HepG2 (cell line): ENCODE measurements around the gene IPP. TPM values are rescaled to one million over a fixed set of nuclear protein-coding genes. Genes with fewer than 3 reads are reported as not detected.

ENCODE experiments used
- ATAC-seq: fragments of 200-7000 bp; cut with Tn5 transposase; 3 replicates; pipeline ENCODE4 v1.9.1; 2020; ENCODE audit warnings: mild to moderate bottlenecking, moderate library complexity
- BruUV-seq: library from RNA; stranded (reverse); fragments of 400-500 nt; replicated peaks from 2 replicates; lab custom pipeline; 2021; lab: Mats Ljungman, UMichigan
- CTCF ChIA-PET: fragments of 300-600 bp; formaldehyde crosslinking; extraction: SDS; loops from one replicate; lab custom pipeline; 2021; ENCODE audit warnings: low total read pairs, inconsistent platforms, low intra/inter-chr PET ratio; lab: Yijun Ruan, JAX
- POLR2A ChIA-PET: fragments of 350-600 bp; sonication (Branson Sonifier 250); formaldehyde crosslinking; loops from one replicate; lab custom pipeline; 2020; ENCODE audit warnings: antibody characterized with exemption, inconsistent platforms; lab: Yijun Ruan, JAX
- DNase-seq: peaks from one replicate; pipeline ENCODE4 v3.0.0-alpha.2; 2015; ENCODE audit warnings: low spot score
- FAIRE-seq: peaks from 3 replicates; lab custom pipeline; 2011; peaks lifted over from hg19 to GRCh38; lab: Jason Lieb, UNC
- H2AFZ ChIP-seq: one replicate; pipeline ENCODE4 v1.6.1; 2011; ENCODE audit warnings: low read length, inconsistent platforms
- H3K27ac ChIP-seq: fragments of 300-600 bp; 3 replicates; pipeline ENCODE4 v1.8.0; 2011; ENCODE audit warnings: mixed run types, mild to moderate bottlenecking, mixed read lengths, low read length, inconsistent platforms; ENCODE audit not compliant: insufficient read depth; ENCODE audit errors: extremely low read length
- H3K27me3 ChIP-seq, 2 experiments: fragments of 200-600 bp in 1 of 2; 2 replicates in 1 of 2; 3 replicates in 1 of 2; pipeline versions ENCODE4 v1.6.0 to v1.8.0; 2011; ENCODE audit warnings: low read length in 2 of 2, mild to moderate bottlenecking in 2 of 2, moderate library complexity in 2 of 2, inconsistent platforms in 1 of 2; ENCODE audit not compliant: insufficient read depth in 2 of 2, control insufficient read depth in 1 of 2
- H3K36me3 ChIP-seq, 2 experiments: fragments of 200-600 bp in 1 of 2; replicated peaks in 1 of 2; 2 replicates in 1 of 2; 3 replicates in 1 of 2; pipeline versions ENCODE4 v1.5.1 to v1.8.0; 2011; ENCODE audit warnings: low read length in 2 of 2, inconsistent platforms in 1 of 2; ENCODE audit not compliant: insufficient read depth in 2 of 2, control insufficient read depth in 1 of 2
- H3K4me1 ChIP-seq: 2 replicates; pipeline ENCODE4 v1.5.1; 2012; ENCODE audit warnings: low read length, inconsistent platforms; ENCODE audit not compliant: insufficient read depth
- H3K4me2 ChIP-seq: 2 replicates; pipeline ENCODE4 v1.6.0; 2011; ENCODE audit warnings: low read depth, low read length, inconsistent platforms
- H3K4me3 ChIP-seq, 3 experiments: fragments of 200-600 bp in 1 of 3; sonication (generic), shearing (Covaris generic) in 1 of 3; replicated peaks in 1 of 3; 2 replicates each; pipeline ENCODE4 v1.5.1; 2011 to 2016; ENCODE audit warnings: low read length in 3 of 3, inconsistent platforms in 2 of 3, low read depth in 2 of 3, mild to moderate bottlenecking in 2 of 3, control low read depth in 1 of 3, mixed read lengths in 1 of 3; ENCODE audit not compliant: insufficient read depth in 1 of 3
- H3K79me2 ChIP-seq: one replicate; pipeline ENCODE4 v1.6.1; 2011; ENCODE audit warnings: low read length, inconsistent platforms; ENCODE audit not compliant: insufficient read depth
- H3K9ac ChIP-seq: 2 replicates; pipeline ENCODE4 v1.6.0; 2011; ENCODE audit warnings: mild to moderate bottlenecking, low read depth, low read length, inconsistent platforms; ENCODE audit not compliant: insufficient read depth
- H3K9me3 ChIP-seq: 2 replicates; pipeline ENCODE4 v1.5.1; 2012; ENCODE audit warnings: mild to moderate bottlenecking, low read length
- H4K20me1 ChIP-seq: 2 replicates; pipeline ENCODE4 v1.6.0; 2011; ENCODE audit warnings: inconsistent platforms, mild to moderate bottlenecking, low read length, moderate library complexity; ENCODE audit not compliant: insufficient read depth
- ADNP ChIP-seq: sonication (generic); formaldehyde crosslinking; IDR thresholded peaks from 2 replicates; pipeline ENCODE4 v1.4.0; 2020; ENCODE audit warnings: missing genetic modification reagents
- BCLAF1 ChIP-seq: fragments of 450-650 bp; IDR thresholded peaks from 2 replicates; pipeline ENCODE4 v1.6.1; 2017; ENCODE audit warnings: mild to moderate bottlenecking
- CBX5 ChIP-seq: sonication (generic); formaldehyde crosslinking; IDR thresholded peaks from 2 replicates; pipeline ENCODE4 v1.4.0; 2020; ENCODE audit warnings: missing genetic modification reagents, borderline replicate concordance
- CERS6 ChIP-seq: sonication (generic); formaldehyde crosslinking; IDR thresholded peaks from 2 replicates; pipeline ENCODE4 v1.5.0; 2020; ENCODE audit warnings: missing genetic modification reagents
- EHMT2 ChIP-seq: fragments of 200-600 bp; sonication (generic); IDR thresholded peaks from 2 replicates; pipeline ENCODE4 v1.7.0; 2017; ENCODE audit warnings: antibody characterized with exemption, low read depth, low read length, borderline replicate concordance
- HNRNPH1 ChIP-seq: fragments of 200-400 bp; formaldehyde crosslinking; optimal IDR thresholded peaks from 2 replicates; pipeline ENCODE3; 2017; ENCODE audit warnings: mild to moderate bottlenecking, low read depth, low read length
- MED13 ChIP-seq: sonication (generic); formaldehyde crosslinking; IDR thresholded peaks from 2 replicates; pipeline ENCODE4 v1.5.0; 2020; ENCODE audit warnings: missing genetic modification reagents
- NFKB2 ChIP-seq: sonication (generic); formaldehyde crosslinking; IDR thresholded peaks from 2 replicates; pipeline ENCODE4 v1.4.0; 2020; ENCODE audit warnings: missing genetic modification reagents, borderline replicate concordance
- TRIM22 ChIP-seq: fragments of 450-650 bp; IDR thresholded peaks from 2 replicates; pipeline ENCODE4 v1.6.1; 2017
- ZNF143 ChIP-seq: sonication (generic); formaldehyde crosslinking; IDR thresholded peaks from 2 replicates; pipeline ENCODE4 v1.4.0; 2020; ENCODE audit warnings: missing genetic modification reagents
- WGBS: methylation state at CpG from one replicate; pipeline ENCODE4 v1.1.6; 2017; ENCODE audit warnings: low lambda C conversion rate; 5-methylcytosine and 5-hydroxymethylcytosine counted together
- in situ Hi-C: cut with HindIII; loops from 2 replicates; pipeline ENCODE4 v1.10.0; 2017; ENCODE audit warnings: low pct_unique_long_range_greater_than_20kb; ENCODE audit not compliant: extremely low pct_ligation_motif_present
- intact Hi-C: fragments of 100-400 bp; cut with micrococcal nuclease; formaldehyde crosslinking; loops from one replicate; pipeline ENCODE4 v1.10.0; 2022; ENCODE audit not compliant: unreplicated experiment
- polyA plus RNA-seq, 8 experiments: library from polyadenylated mRNA; depleted of rRNA in 3 of 8; stranded (reverse) in 7 of 8; unstranded in 1 of 8; fragments of >200 nt; fragmentation: Illumina TruSeq in 4 of 8; extraction: Trizol in 4 of 8; gene quantifications; 2 replicates each; pipeline versions ENCODE4 v1.2.1 to v1.2.3, GENCODE V29; 2011 to 2016; ENCODE audit warnings: low read depth in 4 of 8, missing spikeins in 1 of 8, mixed read lengths in 1 of 8; ENCODE audit not compliant: insufficient read depth in 1 of 8
- total RNA-seq, 5 experiments: library from RNA; depleted of rRNA; stranded (reverse); fragments of >200 nt; fragmentation: Illumina TruSeq; extraction: Trizol; gene quantifications; 2 replicates each; pipeline ENCODE4 v1.2.3, GENCODE V29; 2016; ENCODE audit warnings: low read depth in 1 of 5
- TF ChIP-seq, protein P1 (sequence below): IDR thresholded peaks from 2 replicates; pipeline ENCODE4 v1.6.1; 2016; ENCODE audit warnings: low read depth, missing genetic modification reagents, missing compliant biosample characterization

Gene IPP
- total and polyA plus RNA-seq, 2 of the 13 experiments (the other 11 are each of a cell fraction or from before 2014, with no cell fraction given) = 3.0 to 9.7 TPM

DNA sequence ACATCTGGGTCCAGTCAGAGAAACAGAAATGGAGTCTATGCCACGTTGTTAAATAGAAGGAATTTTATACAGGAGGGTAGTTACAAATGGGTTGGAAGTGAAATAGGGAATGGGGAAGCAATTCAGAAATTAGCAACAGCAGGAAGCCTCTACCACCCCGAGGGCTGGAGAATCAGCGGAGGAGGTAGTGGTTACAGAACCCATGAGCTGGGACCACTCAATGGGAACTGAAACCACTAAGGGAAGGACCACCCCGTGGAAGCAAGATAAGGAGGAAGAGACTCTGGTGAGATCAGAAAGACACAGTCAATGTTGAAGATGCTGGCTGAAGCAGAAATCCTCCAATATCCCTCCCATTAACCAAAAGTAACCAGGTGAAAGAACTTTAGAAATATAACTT lies 37.5 kb upstream of the IPP start (continued):
- TF ChIP-seq, protein P1, sequence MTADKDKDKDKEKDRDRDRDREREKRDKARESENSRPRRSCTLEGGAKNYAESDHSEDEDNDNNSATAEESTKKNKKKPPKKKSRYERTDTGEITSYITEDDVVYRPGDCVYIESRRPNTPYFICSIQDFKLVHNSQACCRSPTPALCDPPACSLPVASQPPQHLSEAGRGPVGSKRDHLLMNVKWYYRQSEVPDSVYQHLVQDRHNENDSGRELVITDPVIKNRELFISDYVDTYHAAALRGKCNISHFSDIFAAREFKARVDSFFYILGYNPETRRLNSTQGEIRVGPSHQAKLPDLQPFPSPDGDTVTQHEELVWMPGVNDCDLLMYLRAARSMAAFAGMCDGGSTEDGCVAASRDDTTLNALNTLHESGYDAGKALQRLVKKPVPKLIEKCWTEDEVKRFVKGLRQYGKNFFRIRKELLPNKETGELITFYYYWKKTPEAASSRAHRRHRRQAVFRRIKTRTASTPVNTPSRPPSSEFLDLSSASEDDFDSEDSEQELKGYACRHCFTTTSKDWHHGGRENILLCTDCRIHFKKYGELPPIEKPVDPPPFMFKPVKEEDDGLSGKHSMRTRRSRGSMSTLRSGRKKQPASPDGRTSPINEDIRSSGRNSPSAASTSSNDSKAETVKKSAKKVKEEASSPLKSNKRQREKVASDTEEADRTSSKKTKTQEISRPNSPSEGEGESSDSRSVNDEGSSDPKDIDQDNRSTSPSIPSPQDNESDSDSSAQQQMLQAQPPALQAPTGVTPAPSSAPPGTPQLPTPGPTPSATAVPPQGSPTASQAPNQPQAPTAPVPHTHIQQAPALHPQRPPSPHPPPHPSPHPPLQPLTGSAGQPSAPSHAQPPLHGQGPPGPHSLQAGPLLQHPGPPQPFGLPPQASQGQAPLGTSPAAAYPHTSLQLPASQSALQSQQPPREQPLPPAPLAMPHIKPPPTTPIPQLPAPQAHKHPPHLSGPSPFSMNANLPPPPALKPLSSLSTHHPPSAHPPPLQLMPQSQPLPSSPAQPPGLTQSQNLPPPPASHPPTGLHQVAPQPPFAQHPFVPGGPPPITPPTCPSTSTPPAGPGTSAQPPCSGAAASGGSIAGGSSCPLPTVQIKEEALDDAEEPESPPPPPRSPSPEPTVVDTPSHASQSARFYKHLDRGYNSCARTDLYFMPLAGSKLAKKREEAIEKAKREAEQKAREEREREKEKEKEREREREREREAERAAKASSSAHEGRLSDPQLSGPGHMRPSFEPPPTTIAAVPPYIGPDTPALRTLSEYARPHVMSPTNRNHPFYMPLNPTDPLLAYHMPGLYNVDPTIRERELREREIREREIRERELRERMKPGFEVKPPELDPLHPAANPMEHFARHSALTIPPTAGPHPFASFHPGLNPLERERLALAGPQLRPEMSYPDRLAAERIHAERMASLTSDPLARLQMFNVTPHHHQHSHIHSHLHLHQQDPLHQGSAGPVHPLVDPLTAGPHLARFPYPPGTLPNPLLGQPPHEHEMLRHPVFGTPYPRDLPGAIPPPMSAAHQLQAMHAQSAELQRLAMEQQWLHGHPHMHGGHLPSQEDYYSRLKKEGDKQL (CRISPR knock-in tag) = no peak
- no peak for TF ChIP-seq TRIM22

GRCh38 chr1:45785583-45785982 lies 35.1 kb upstream of the IPP start:
- TF ChIP-seq CBX5 (CRISPR knock-in tag) = no peak
- TF ChIP-seq HNRNPH1 = no peak
- TF ChIP-seq ZNF143 (CRISPR knock-in tag) = no peak
- TF ChIP-seq ADNP = no peak
- TF ChIP-seq BCLAF1 = no peak
- no peak for TF ChIP-seq NFKB2 (CRISPR knock-in tag)
- no peak for TF ChIP-seq MED13 (CRISPR knock-in tag)
- no peak for TF ChIP-seq CERS6 (CRISPR knock-in tag)
- TF ChIP-seq EHMT2 = no peak
- Histone ChIP-seq H3K79me2 (no peaks in the 10 kb centered on the region), H3K4me1 (peaks cover 5% of the 10 kb centered on the region; the same call in 1 of the 2 replicates), H3K27ac (no peak overlapping the region), H3K4me3 (no peak overlapping the region), H3K27me3 (no peaks in the 10 kb centered on the region), H3K36me3 (no peaks in the 10 kb centered on the region), H3K9ac (no peak overlapping the region), H2AFZ (no peak overlapping the region), H3K4me2 (no peak overlapping the region), H4K20me1 (no peaks in the 10 kb centered on the region), H3K9me3 (no peaks in the 10 kb centered on the region)
- intact Hi-C loops = no loop called here
- no TSS peak for BruUV-seq
- FAIRE-seq (no peak), ATAC-seq (no peak), DNase-seq (no peak)
- CTCF ChIA-PET = no interaction called here
- WGBS = 52% methylated on average over 4 of the region's 4 CpGs
- POLR2A ChIA-PET = no interaction called here
- in situ Hi-C loops = no loop called here
